ENCODE data around the gene RNF126. TPM values are rescaled to one million over a fixed set of nuclear protein-coding genes. Genes with fewer than 3 reads are reported as not detected.

RNF126 gene
- total and polyA plus RNA-seq, 2 experiments from 2014 or later: 95.7 to 112 TPM

DNA sequence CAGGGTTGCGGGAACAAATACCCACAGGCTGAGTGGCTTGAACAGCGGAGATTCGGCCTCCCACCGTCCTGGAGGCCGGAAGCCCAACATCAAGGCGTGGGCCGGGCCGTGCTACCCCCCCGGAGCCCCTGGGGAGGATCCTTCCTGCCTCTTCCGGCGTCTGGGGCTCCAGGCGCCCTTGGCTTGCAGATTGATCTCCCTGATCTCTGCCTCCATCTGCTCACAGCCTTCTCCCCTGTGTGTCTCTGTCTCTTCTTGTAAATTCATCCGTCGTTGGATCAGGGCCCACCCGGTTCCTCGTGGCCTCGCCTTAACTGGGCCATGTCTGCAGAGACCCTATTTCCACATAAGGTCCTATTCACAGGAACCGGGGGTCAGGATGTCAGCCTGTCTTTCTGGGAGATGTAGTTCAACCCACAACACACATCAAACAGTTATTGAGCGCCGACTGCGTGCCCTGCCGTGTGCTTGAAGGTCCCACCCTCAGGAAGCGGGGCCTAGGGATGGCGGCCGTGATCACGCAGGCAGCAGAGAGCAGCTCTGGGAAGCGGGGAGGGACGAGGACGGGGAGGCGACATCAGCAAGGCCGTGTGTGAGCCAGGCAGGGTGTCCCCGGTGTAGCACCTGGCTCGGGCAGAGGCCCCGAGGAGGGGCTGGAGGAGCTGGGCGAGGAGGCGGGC is 52.1 kb downstream of the RNF126 start:
- DNase-seq (ENCODE audit: low spot score) (no peak), ATAC-seq (peak; percentile 16; the same call in 2 of the 3 replicates)
- Histone ChIP-seq H3K27ac (ENCODE audit: low read depth) (no peak overlapping the region), H3K4me3 (no peak overlapping the region), H3K36me3 (ENCODE audit: insufficient read depth) (no peaks in the 10 kb centered on the region), H3K79me2 (replicated peaks; ENCODE audit: insufficient read depth) (no peaks in the 10 kb centered on the region), H3K4me2 (no peak overlapping the region), H2AFZ (no peak overlapping the region), H3K4me1 (ENCODE audit: insufficient read depth) (no peaks in the 10 kb centered on the region), H3F3A (replicated peaks; ENCODE audit: low read depth) (no peaks in the 10 kb centered on the region), H3K9me2 (ENCODE audit: insufficient read depth) (no peaks in the 10 kb centered on the region), H4K20me1 (replicated peaks; ENCODE audit: insufficient read depth) (no peaks in the 10 kb centered on the region; the same call in none of the 2 replicates), H3K27me3 (ENCODE audit: insufficient read depth) (no peaks in the 10 kb centered on the region)
- Mint-ChIP-seq H3K27me3 (ENCODE audit: insufficient read depth, low read depth, poor library complexity) (peaks cover 17% of the 10 kb centered on the region), H3K27ac (no peak overlapping the region), H3K4me3 (no peak overlapping the region; the same call in 2 of the 3 replicates), H3K36me3 (ENCODE audit: low read depth) (peaks cover 8% of the 10 kb centered on the region; the same call in 1 of the 3 replicates), H3K9me3 (peaks cover 8% of the 10 kb centered on the region; the same call in 1 of the 3 replicates), H3K4me1 (peaks cover 6% of the 10 kb centered on the region)
- TF ChIP-seq ZNF114 (CRISPR knock-in tag; IDR thresholded peaks at IDR 0.05): no peak
- TF ChIP-seq, protein P1, sequence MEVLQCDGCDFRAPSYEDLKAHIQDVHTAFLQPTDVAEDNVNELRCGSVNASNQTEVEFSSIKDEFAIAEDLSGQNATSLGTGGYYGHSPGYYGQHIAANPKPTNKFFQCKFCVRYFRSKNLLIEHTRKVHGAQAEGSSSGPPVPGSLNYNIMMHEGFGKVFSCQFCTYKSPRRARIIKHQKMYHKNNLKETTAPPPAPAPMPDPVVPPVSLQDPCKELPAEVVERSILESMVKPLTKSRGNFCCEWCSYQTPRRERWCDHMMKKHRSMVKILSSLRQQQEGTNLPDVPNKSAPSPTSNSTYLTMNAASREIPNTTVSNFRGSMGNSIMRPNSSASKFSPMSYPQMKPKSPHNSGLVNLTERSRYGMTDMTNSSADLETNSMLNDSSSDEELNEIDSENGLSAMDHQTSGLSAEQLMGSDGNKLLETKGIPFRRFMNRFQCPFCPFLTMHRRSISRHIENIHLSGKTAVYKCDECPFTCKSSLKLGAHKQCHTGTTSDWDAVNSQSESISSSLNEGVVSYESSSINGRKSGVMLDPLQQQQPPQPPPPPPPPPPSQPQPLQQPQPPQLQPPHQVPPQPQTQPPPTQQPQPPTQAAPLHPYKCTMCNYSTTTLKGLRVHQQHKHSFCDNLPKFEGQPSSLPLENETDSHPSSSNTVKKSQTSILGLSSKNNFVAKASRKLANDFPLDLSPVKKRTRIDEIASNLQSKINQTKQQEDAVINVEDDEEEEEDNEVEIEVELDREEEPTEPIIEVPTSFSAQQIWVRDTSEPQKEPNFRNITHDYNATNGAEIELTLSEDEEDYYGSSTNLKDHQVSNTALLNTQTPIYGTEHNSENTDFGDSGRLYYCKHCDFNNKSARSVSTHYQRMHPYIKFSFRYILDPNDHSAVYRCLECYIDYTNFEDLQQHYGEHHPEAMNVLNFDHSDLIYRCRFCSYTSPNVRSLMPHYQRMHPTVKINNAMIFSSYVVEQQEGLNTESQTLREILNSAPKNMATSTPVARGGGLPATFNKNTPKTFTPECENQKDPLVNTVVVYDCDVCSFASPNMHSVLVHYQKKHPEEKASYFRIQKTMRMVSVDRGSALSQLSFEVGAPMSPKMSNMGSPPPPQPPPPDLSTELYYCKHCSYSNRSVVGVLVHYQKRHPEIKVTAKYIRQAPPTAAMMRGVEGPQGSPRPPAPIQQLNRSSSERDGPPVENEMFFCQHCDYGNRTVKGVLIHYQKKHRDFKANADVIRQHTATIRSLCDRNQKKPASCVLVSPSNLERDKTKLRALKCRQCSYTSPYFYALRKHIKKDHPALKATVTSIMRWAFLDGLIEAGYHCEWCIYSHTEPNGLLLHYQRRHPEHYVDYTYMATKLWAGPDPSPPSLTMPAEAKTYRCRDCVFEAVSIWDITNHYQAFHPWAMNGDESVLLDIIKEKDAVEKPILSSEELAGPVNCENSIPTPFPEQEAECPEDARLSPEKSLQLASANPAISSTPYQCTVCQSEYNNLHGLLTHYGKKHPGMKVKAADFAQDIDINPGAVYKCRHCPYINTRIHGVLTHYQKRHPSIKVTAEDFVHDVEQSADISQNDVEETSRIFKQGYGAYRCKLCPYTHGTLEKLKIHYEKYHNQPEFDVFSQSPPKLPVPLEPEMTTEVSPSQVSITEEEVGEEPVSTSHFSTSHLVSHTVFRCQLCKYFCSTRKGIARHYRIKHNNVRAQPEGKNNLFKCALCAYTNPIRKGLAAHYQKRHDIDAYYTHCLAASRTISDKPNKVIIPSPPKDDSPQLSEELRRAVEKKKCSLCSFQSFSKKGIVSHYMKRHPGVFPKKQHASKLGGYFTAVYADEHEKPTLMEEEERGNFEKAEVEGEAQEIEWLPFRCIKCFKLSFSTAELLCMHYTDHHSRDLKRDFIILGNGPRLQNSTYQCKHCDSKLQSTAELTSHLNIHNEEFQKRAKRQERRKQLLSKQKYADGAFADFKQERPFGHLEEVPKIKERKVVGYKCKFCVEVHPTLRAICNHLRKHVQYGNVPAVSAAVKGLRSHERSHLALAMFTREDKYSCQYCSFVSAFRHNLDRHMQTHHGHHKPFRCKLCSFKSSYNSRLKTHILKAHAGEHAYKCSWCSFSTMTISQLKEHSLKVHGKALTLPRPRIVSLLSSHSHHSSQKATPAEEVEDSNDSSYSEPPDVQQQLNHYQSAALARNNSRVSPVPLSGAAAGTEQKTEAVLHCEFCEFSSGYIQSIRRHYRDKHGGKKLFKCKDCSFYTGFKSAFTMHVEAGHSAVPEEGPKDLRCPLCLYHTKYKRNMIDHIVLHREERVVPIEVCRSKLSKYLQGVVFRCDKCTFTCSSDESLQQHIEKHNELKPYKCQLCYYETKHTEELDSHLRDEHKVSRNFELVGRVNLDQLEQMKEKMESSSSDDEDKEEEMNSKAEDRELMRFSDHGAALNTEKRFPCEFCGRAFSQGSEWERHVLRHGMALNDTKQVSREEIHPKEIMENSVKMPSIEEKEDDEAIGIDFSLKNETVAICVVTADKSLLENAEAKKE (CRISPR knock-in tag; IDR thresholded peaks at IDR 0.05): no peak
- TF ChIP-seq NANOG (IDR thresholded peaks at IDR 0.05; ENCODE audit: borderline replicate concordance): no peak
- no peak for TF ChIP-seq EZH2 (IDR thresholded peaks at IDR 0.05; ENCODE audit: low read depth, unreplicated experiment)
- TF ChIP-seq POLR2AphosphoS5 (IDR thresholded peaks at IDR 0.05; ENCODE audit: low read depth): no peak
- TF ChIP-seq EZH2phosphoT487 (IDR thresholded peaks at IDR 0.05; ENCODE audit: unreplicated experiment): no peak
- TF ChIP-seq STAT1 (IDR thresholded peaks at IDR 0.05; ENCODE audit: unreplicated experiment): no peak
- TF ChIP-seq JUNB (IDR thresholded peaks at IDR 0.05; ENCODE audit: unreplicated experiment): no peak
- TF ChIP-seq ZNF331 (CRISPR knock-in tag; IDR thresholded peaks at IDR 0.05; ENCODE audit: low read depth): no peak
- TF ChIP-seq, protein P2, sequence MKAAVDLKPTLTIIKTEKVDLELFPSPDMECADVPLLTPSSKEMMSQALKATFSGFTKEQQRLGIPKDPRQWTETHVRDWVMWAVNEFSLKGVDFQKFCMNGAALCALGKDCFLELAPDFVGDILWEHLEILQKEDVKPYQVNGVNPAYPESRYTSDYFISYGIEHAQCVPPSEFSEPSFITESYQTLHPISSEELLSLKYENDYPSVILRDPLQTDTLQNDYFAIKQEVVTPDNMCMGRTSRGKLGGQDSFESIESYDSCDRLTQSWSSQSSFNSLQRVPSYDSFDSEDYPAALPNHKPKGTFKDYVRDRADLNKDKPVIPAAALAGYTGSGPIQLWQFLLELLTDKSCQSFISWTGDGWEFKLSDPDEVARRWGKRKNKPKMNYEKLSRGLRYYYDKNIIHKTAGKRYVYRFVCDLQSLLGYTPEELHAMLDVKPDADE (IDR thresholded peaks at IDR 0.05): no peak
- TF ChIP-seq, protein P3, sequence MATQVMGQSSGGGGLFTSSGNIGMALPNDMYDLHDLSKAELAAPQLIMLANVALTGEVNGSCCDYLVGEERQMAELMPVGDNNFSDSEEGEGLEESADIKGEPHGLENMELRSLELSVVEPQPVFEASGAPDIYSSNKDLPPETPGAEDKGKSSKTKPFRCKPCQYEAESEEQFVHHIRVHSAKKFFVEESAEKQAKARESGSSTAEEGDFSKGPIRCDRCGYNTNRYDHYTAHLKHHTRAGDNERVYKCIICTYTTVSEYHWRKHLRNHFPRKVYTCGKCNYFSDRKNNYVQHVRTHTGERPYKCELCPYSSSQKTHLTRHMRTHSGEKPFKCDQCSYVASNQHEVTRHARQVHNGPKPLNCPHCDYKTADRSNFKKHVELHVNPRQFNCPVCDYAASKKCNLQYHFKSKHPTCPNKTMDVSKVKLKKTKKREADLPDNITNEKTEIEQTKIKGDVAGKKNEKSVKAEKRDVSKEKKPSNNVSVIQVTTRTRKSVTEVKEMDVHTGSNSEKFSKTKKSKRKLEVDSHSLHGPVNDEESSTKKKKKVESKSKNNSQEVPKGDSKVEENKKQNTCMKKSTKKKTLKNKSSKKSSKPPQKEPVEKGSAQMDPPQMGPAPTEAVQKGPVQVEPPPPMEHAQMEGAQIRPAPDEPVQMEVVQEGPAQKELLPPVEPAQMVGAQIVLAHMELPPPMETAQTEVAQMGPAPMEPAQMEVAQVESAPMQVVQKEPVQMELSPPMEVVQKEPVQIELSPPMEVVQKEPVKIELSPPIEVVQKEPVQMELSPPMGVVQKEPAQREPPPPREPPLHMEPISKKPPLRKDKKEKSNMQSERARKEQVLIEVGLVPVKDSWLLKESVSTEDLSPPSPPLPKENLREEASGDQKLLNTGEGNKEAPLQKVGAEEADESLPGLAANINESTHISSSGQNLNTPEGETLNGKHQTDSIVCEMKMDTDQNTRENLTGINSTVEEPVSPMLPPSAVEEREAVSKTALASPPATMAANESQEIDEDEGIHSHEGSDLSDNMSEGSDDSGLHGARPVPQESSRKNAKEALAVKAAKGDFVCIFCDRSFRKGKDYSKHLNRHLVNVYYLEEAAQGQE (IDR thresholded peaks at IDR 0.05; ENCODE audit: unreplicated experiment): no peak
- TF ChIP-seq CREB1 (CRISPR knock-in tag; IDR thresholded peaks at IDR 0.05; ENCODE audit: low read depth): no peak
- TF ChIP-seq, protein P4, sequence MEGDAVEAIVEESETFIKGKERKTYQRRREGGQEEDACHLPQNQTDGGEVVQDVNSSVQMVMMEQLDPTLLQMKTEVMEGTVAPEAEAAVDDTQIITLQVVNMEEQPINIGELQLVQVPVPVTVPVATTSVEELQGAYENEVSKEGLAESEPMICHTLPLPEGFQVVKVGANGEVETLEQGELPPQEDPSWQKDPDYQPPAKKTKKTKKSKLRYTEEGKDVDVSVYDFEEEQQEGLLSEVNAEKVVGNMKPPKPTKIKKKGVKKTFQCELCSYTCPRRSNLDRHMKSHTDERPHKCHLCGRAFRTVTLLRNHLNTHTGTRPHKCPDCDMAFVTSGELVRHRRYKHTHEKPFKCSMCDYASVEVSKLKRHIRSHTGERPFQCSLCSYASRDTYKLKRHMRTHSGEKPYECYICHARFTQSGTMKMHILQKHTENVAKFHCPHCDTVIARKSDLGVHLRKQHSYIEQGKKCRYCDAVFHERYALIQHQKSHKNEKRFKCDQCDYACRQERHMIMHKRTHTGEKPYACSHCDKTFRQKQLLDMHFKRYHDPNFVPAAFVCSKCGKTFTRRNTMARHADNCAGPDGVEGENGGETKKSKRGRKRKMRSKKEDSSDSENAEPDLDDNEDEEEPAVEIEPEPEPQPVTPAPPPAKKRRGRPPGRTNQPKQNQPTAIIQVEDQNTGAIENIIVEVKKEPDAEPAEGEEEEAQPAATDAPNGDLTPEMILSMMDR (conservative IDR thresholded peaks at IDR 0.05; ENCODE audit: low read depth in 2 of 2): no peak
